Natural killer cell (primary cell): ENCODE measurements around the gene BAHCC1. TPM values are rescaled to one million over a fixed set of nuclear protein-coding genes. Genes with fewer than 3 reads are reported as not detected.
A peak's percentile ranks its signal among the peaks of the same experiment; 100 is the strongest.

Source experiments
- ATAC-seq, 3 donors: fragments of 150-1000 bp in 2 of 3; fragments of 200-7000 bp in 1 of 3; cut with Tn5 transposase; 1 replicate in 1 of 3; 2 replicates in 2 of 3; pipeline ENCODE4 v1.10.0; 2021; ENCODE audit warnings: mild to moderate bottlenecking in 2 of 3, moderate library complexity in 2 of 3
- DNase-seq, 2 donors: peaks; one replicate each; pipeline versions ENCODE4 v3.0.0 to v3.0.0-alpha.2; 2013 to 2021; ENCODE audit warnings: mixed read lengths in 1 of 2
- H3K27ac ChIP-seq: one replicate; pipeline ENCODE4 v1.5.1; 2013; ENCODE audit warnings: mild to moderate bottlenecking, low read length
- H3K27me3 ChIP-seq: one replicate; pipeline ENCODE4 v1.6.1; 2013; ENCODE audit warnings: low read length; ENCODE audit not compliant: control insufficient read depth, insufficient read depth
- H3K36me3 ChIP-seq: one replicate; pipeline ENCODE4 v1.6.1; 2013; ENCODE audit warnings: low read length; ENCODE audit not compliant: control insufficient read depth, insufficient read depth
- H3K4me1 ChIP-seq: one replicate; pipeline ENCODE4 v1.6.1; 2013; ENCODE audit warnings: low read length; ENCODE audit not compliant: control insufficient read depth, insufficient read depth
- H3K4me3 ChIP-seq: one replicate; pipeline ENCODE4 v1.5.1; 2013; ENCODE audit warnings: low read length
- H3K9me3 ChIP-seq: one replicate; pipeline ENCODE4 v1.6.1; 2013; ENCODE audit warnings: low read length; ENCODE audit not compliant: control insufficient read depth, insufficient read depth
- H3K27ac Mint-ChIP-seq, 2 donors: one replicate each; pipeline ENCODE4 v1.8.0; 2022; ENCODE audit warnings: mild to moderate bottlenecking in 2 of 2, mixed read lengths in 2 of 2, moderate library complexity in 1 of 2
- H3K27me3 Mint-ChIP-seq, 2 donors: one replicate each; pipeline ENCODE4 v1.8.0; 2022; ENCODE audit warnings: low read depth in 2 of 2, mixed read lengths in 2 of 2
- H3K36me3 Mint-ChIP-seq: one replicate; pipeline ENCODE4 v1.8.0; 2022; ENCODE audit warnings: mixed read lengths
- H3K4me1 Mint-ChIP-seq, 2 donors: one replicate each; pipeline ENCODE4 v1.8.0; 2022; ENCODE audit warnings: mixed read lengths in 2 of 2
- H3K4me3 Mint-ChIP-seq: one replicate; pipeline ENCODE4 v1.8.0; 2022; ENCODE audit warnings: mild to moderate bottlenecking, moderate library complexity, mixed read lengths
- H3K9me3 Mint-ChIP-seq, 2 donors: one replicate each; pipeline ENCODE4 v1.8.0; 2022; ENCODE audit warnings: mixed read lengths in 2 of 2
- CTCF ChIP-seq: fragments of 200-600 bp; IDR thresholded peaks from one replicate; pipeline ENCODE4 v1.8.0; 2022; ENCODE audit warnings: antibody characterized with exemption
- WGBS: methylation state at CpG from one replicate; pipeline ENCODE4 v1.1.7; 2013; ENCODE audit warnings: missing lambda C conversion rate; ENCODE audit not compliant: insufficient coverage; 5-methylcytosine and 5-hydroxymethylcytosine counted together
- intact Hi-C: fragments of 100-400 bp; cut with micrococcal nuclease; formaldehyde crosslinking; loops from one replicate; pipeline ENCODE4 v1.14.2; 2022
- total RNA-seq, 4 donors: library from RNA; stranded (reverse); fragments of 120-200 nt in 1 of 4; gene quantifications; one replicate each; pipeline versions ENCODE4 v1.2.3 to v1.2.4, GENCODE V29; 2013 to 2022

BAHCC1 gene
- total RNA-seq, 3 donors from 2014 or later (not counting 1 experiment from before 2014, with no cell fraction given), result 2.9 to 17.3 (median 5.7) TPM

GRCh38 chr17:81396278-81396721, 1.0 kb downstream of the BAHCC1 start:
- peak overlapping the region; percentile 83 for H3K4me3 Mint-ChIP-seq
- peak overlapping the region; percentile 45 to 69 for H3K27ac Mint-ChIP-seq
- Histone ChIP-seq H3K27ac (no peak overlapping the region), H3K36me3 (no peaks in the 10 kb centered on the region), H3K4me1 (peaks cover 69% of the 10 kb centered on the region), H3K9me3 (no peaks in the 10 kb centered on the region), H3K27me3 (peaks cover 58% of the 10 kb centered on the region), H3K4me3 (peak overlapping the region; percentile 19)
- peaks cover 30 to 40% of the 10 kb centered on the region in 2 donors for H3K4me1 Mint-ChIP-seq
- no peaks in the 10 kb centered on the region for H3K36me3 Mint-ChIP-seq
- ATAC-seq (no peak), DNase-seq (no peak)
- 3% methylated on average over 54 of the region's 54 CpGs for whole genome bisulfite sequencing
- intact Hi-C loops, result loop anchor here (5.0 kb wide), 1 partner anchor 1594 kb away; no protein-coding TSS in a partner anchor
- no peaks in the 10 kb centered on the region for H3K9me3 Mint-ChIP-seq
- peaks cover 0 to 44% of the 10 kb centered on the region in 2 donors for H3K27me3 Mint-ChIP-seq
- TF ChIP-seq CTCF, result no peak

GRCh38 chr17:81396722-81397313, 1.6 kb downstream of the BAHCC1 start:
- Mint-ChIP-seq H3K36me3 (no peaks in the 10 kb centered on the region), H3K4me1 (peaks cover 35 to 44% of the 10 kb centered on the region in 2 donors), H3K9me3 (no peaks in the 10 kb centered on the region), H3K4me3 (peak overlapping the region; percentile 83), H3K27me3 (peaks cover 0 to 43% of the 10 kb centered on the region in 2 donors), H3K27ac (peak overlapping the region; percentile 45 to 69)
- intact Hi-C loops, result loop anchor here (5.0 kb wide), 1 partner anchor 1595 kb away; no protein-coding TSS in a partner anchor
- peaks cover 74% of the 10 kb centered on the region for H3K4me1 ChIP-seq
- TF ChIP-seq CTCF, result no peak
- DNase-seq, result peak; percentile 45 to 68
- peaks cover 63% of the 10 kb centered on the region for H3K27me3 ChIP-seq
- under 1% methylated on average over 61 of the region's 61 CpGs for WGBS
- H3K27ac ChIP-seq, result no peak overlapping the region
- H3K4me3 ChIP-seq, result peak overlapping the region; percentile 19
- no peak for ATAC-seq
- H3K36me3 ChIP-seq, result no peaks in the 10 kb centered on the region
- H3K9me3 ChIP-seq, result no peaks in the 10 kb centered on the region

- Histone ChIP-seq H3K27me3 (peaks cover 64% of the 10 kb centered on the region), H3K9me3 (no peaks in the 10 kb centered on the region), H3K27ac (no peak overlapping the region), H3K36me3 (no peaks in the 10 kb centered on the region), H3K4me1 (peaks cover 70% of the 10 kb centered on the region), H3K4me3 (no peak overlapping the region)
- TF ChIP-seq CTCF, result no peak
- H3K9me3 Mint-ChIP-seq, result no peaks in the 10 kb centered on the region
- peak overlapping the region in 1 of 2 donors; percentile 74 for H3K27ac Mint-ChIP-seq
- H3K4me3 Mint-ChIP-seq, result peak overlapping the region; percentile 97
- WGBS, result 8% methylated on average over 46 of the region's 49 CpGs
- intact Hi-C loops, result loop anchor here (5.0 kb wide), 1 partner anchor 1595 kb away; no protein-coding TSS in a partner anchor
- DNase-seq (peak in 1 of 2 donors; percentile 41), ATAC-seq (no peak)
- H3K36me3 Mint-ChIP-seq, result no peaks in the 10 kb centered on the region
- H3K4me1 Mint-ChIP-seq, result peaks cover 38 to 44% of the 10 kb centered on the region in 2 donors
- H3K27me3 Mint-ChIP-seq, result peaks cover 0 to 42% of the 10 kb centered on the region in 2 donors
Measured at GRCh38 chr17:81397314-81398175, 2.3 kb downstream of the BAHCC1 start.
